Right lobe of liver (tissue), 4 donors: ENCODE measurements around the gene GNG11.

Experiments
- POLR2A ChIP-seq: fragments of 450-650 bp; IDR thresholded peaks from one replicate; pipeline ENCODE4 v1.6.1; 2017; ENCODE audit warnings: antibody characterized with exemption, mild to moderate bottlenecking
- TF ChIP-seq, protein P1 (sequence below), 4 donors: fragments of 200-600 bp in 3 of 4; fragments of 450-650 bp in 1 of 4; IDR thresholded peaks; one replicate each; pipeline versions ENCODE4 v1.5.1 to v1.8.0; 2016 to 2022; ENCODE audit warnings: antibody characterized with exemption in 4 of 4, mild to moderate bottlenecking in 2 of 4
- donor health status: DM: no; HTN: no; CAD: no.
- donor health status: DM: no; HTN: no; CAD: no.
- donor health status: DM: no; HTN: yes; CAD: no.

DNA sequence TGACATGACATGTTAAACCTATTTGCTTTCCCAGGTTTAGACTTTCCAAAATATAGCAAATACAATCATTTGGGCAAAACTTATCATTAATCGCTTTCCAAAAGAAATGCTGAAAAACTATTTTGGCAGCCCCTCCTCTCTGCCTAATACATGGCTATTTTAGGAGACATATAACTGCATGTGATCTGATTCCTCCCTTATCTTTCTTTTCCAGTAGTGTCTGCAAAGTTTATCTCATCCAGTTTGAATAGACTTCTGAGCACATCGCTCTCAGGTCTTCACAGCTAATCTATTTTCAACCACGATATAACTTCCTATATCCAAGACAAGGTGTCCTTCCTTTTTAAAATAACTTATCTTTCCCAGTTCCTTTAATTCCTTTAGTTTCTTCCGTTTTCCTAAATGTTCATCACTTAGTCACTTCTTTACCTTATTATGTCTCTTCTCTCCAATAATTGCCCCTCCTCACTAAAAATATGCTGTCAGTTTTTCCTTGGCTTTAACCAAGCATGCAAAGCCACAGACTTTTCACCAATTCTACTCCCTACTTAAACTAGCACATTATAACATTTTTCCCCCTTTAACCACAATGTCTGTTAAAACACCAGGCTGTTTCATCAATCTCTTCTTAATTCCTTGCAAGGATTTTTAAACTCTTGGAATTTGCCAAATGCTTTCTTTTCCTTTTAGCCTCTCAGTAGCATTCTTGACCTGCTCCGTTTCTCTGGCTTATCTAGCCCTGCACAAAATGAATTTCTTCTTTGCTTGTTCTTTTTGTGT, 24.4 kb downstream of the GNG11 start:
- TF ChIP-seq POLR2A = no peak
- TF ChIP-seq, protein P1, sequence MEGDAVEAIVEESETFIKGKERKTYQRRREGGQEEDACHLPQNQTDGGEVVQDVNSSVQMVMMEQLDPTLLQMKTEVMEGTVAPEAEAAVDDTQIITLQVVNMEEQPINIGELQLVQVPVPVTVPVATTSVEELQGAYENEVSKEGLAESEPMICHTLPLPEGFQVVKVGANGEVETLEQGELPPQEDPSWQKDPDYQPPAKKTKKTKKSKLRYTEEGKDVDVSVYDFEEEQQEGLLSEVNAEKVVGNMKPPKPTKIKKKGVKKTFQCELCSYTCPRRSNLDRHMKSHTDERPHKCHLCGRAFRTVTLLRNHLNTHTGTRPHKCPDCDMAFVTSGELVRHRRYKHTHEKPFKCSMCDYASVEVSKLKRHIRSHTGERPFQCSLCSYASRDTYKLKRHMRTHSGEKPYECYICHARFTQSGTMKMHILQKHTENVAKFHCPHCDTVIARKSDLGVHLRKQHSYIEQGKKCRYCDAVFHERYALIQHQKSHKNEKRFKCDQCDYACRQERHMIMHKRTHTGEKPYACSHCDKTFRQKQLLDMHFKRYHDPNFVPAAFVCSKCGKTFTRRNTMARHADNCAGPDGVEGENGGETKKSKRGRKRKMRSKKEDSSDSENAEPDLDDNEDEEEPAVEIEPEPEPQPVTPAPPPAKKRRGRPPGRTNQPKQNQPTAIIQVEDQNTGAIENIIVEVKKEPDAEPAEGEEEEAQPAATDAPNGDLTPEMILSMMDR (IDR thresholded peaks at IDR 0.05) = no peak
